DOHH2 (cell line): ENCODE measurements around the gene WDR87.

Experiments
- EZH2phosphoT487 ChIP-seq: fragments of 200-600 bp; sonication (generic); IDR thresholded peaks from 2 replicates; pipeline ENCODE4 v1.6.1; 2017; ENCODE audit warnings: borderline replicate concordance, mild to moderate bottlenecking, antibody characterized with exemption, low read length, moderate library complexity, mixed read lengths
- TF ChIP-seq, protein P1 (sequence below): fragments of 200-600 bp; sonication (generic); IDR thresholded peaks from one replicate; pipeline ENCODE4 v1.5.1; 2014; ENCODE audit warnings: antibody characterized with exemption, mild to moderate bottlenecking, low read depth, low read length; ENCODE audit not compliant: poor library complexity, severe bottlenecking

DNA sequence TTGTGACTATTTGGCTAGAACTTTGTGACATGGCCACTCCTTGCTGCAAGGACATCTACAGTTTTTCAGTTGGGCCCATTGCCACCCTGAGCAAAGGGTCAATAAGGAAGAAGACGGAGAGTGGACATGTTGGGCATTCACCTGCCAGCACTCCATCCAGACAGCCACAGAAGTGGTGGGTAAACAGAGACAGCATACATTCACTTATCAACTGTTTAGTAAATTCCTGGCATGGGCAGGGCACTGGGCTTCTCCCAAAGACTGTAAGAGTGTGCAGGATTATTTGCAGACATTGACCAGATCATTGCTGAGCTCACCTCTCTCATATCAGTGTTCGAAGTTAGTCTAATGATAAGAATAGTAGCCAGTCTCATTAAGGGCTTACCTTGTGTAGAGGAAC is 29.8 kb upstream of the WDR87 start:
- TF ChIP-seq, protein P1, sequence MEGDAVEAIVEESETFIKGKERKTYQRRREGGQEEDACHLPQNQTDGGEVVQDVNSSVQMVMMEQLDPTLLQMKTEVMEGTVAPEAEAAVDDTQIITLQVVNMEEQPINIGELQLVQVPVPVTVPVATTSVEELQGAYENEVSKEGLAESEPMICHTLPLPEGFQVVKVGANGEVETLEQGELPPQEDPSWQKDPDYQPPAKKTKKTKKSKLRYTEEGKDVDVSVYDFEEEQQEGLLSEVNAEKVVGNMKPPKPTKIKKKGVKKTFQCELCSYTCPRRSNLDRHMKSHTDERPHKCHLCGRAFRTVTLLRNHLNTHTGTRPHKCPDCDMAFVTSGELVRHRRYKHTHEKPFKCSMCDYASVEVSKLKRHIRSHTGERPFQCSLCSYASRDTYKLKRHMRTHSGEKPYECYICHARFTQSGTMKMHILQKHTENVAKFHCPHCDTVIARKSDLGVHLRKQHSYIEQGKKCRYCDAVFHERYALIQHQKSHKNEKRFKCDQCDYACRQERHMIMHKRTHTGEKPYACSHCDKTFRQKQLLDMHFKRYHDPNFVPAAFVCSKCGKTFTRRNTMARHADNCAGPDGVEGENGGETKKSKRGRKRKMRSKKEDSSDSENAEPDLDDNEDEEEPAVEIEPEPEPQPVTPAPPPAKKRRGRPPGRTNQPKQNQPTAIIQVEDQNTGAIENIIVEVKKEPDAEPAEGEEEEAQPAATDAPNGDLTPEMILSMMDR = no peak
- TF ChIP-seq EZH2phosphoT487 = no peak
